ENCODE data around the gene RAD51B.

GRCh38 chr14:68633131-68633991, 813.8 kb downstream of the RAD51B start:
- no peak for TF ChIP-seq CTCF (conservative IDR thresholded peaks at IDR 0.05)
- TF ChIP-seq ZFX (IDR thresholded peaks at IDR 0.05), result no peak

All from C4-2B (cell line).